G401.6 (cell line): ENCODE results near the gene SERPINA3.

Experiments used
- FAIRE-seq: peaks from 2 replicates; lab custom pipeline; 2012; peaks lifted over from hg19 to GRCh38; lab: Jason Lieb, UNC

The SERPINA3 gene

GRCh38 chr14:94613720-94614644, 1.8 kb downstream of the SERPINA3 start:
- FAIRE-seq = no peak

GRCh38 chr14:94614802-94615201, 2.6 kb downstream of the SERPINA3 start:
- FAIRE-seq = no peak

GRCh38 chr14:94615254-94615653, 3.1 kb downstream of the SERPINA3 start:
- no peak for FAIRE-seq

GRCh38 chr14:94615823-94616570, 3.8 kb downstream of the SERPINA3 start:
- FAIRE-seq = no peak

- no peak for FAIRE-seq
Measured at GRCh38 chr14:94617366-94617941, 5.3 kb downstream of the SERPINA3 start.

GRCh38 chr14:94617988-94618822, 6.0 kb downstream of the SERPINA3 start:
- no peak for FAIRE-seq

- FAIRE-seq = no peak
Measured at GRCh38 chr14:94619297-94619696, 7.1 kb downstream of the SERPINA3 start.

- FAIRE-seq = no peak
Measured at GRCh38 chr14:94620597-94620996, 8.4 kb downstream of the SERPINA3 start.

- no peak for FAIRE-seq
Measured at GRCh38 chr14:94621358-94622134, 9.4 kb downstream of the SERPINA3 start.

GRCh38 chr14:94622653-94623421, 10.6 kb downstream of the SERPINA3 start:
- FAIRE-seq = no peak

GRCh38 chr14:94623422-94623809, 11.2 kb downstream of the SERPINA3 start:
- FAIRE-seq = no peak

GRCh38 chr14:94623856-94624499, 11.8 kb downstream of the SERPINA3 start:
- no peak for FAIRE-seq

- FAIRE-seq = no peak
Measured at GRCh38 chr14:94624537-94625352, 12.6 kb downstream of the SERPINA3 start.

- no peak for FAIRE-seq
Measured at GRCh38 chr14:94625353-94625635, 13.1 kb downstream of the SERPINA3 start.

- no peak for FAIRE-seq
Measured at GRCh38 chr14:94628578-94628977, 16.4 kb downstream of the SERPINA3 start.

- FAIRE-seq = no peak
Measured at GRCh38 chr14:94630396-94630795, 18.2 kb downstream of the SERPINA3 start.

GRCh38 chr14:94631050-94631449, 18.9 kb downstream of the SERPINA3 start:
- no peak for FAIRE-seq

GRCh38 chr14:94631536-94632304, 19.5 kb downstream of the SERPINA3 start:
- no peak for FAIRE-seq

- no peak for FAIRE-seq
Measured at GRCh38 chr14:94632305-94632590, 20.1 kb downstream of the SERPINA3 start.
